ENCODE data around the gene PRDM11. TPM values are rescaled to one million over a fixed set of nuclear protein-coding genes. Genes with fewer than 3 reads are reported as not detected.

Gene PRDM11
- polyA plus RNA-seq, 1 experiment: 2.6 TPM

GRCh38 chr11:45169310-45170072 is 23.1 kb downstream of the PRDM11 start:
- POLR2A ChIA-PET: no interaction called here
- DNase-seq (ENCODE audit: low read depth, low spot score): no peak
- Histone ChIP-seq H3K4me3 (ENCODE audit: low read depth, low read length) (no peak overlapping the region), H3K9me3 (ENCODE audit: control insufficient read depth, insufficient read depth, low read length) (no peaks in the 10 kb centered on the region), H3K27ac (ENCODE audit: low read depth, low read length) (no peak overlapping the region), H3K27me3 (ENCODE audit: control insufficient read depth, insufficient read depth, low read length) (peaks cover 2% of the 10 kb centered on the region)
- CTCF ChIA-PET: no interaction called here
- TF ChIP-seq, protein P1, sequence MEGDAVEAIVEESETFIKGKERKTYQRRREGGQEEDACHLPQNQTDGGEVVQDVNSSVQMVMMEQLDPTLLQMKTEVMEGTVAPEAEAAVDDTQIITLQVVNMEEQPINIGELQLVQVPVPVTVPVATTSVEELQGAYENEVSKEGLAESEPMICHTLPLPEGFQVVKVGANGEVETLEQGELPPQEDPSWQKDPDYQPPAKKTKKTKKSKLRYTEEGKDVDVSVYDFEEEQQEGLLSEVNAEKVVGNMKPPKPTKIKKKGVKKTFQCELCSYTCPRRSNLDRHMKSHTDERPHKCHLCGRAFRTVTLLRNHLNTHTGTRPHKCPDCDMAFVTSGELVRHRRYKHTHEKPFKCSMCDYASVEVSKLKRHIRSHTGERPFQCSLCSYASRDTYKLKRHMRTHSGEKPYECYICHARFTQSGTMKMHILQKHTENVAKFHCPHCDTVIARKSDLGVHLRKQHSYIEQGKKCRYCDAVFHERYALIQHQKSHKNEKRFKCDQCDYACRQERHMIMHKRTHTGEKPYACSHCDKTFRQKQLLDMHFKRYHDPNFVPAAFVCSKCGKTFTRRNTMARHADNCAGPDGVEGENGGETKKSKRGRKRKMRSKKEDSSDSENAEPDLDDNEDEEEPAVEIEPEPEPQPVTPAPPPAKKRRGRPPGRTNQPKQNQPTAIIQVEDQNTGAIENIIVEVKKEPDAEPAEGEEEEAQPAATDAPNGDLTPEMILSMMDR (IDR thresholded peaks at IDR 0.05; ENCODE audit: low read depth, low read length): no peak

GRCh38 chr11:45170484-45170883 is 24.0 kb downstream of the PRDM11 start:
- peaks cover 5% of the 10 kb centered on the region for H3K27me3 ChIP-seq (ENCODE audit: control insufficient read depth, insufficient read depth, low read length)
- DNase-seq (ENCODE audit: low read depth, low spot score): no peak
- CTCF ChIA-PET: no interaction called here
- H3K27ac ChIP-seq (ENCODE audit: low read depth, low read length): no peak overlapping the region
- POLR2A ChIA-PET: no interaction called here
- TF ChIP-seq, protein P1 (IDR thresholded peaks at IDR 0.05; ENCODE audit: low read depth, low read length): no peak
- no peaks in the 10 kb centered on the region for H3K9me3 ChIP-seq (ENCODE audit: control insufficient read depth, insufficient read depth, low read length)
- H3K4me3 ChIP-seq (ENCODE audit: low read depth, low read length): no peak overlapping the region

- CTCF ChIA-PET: interaction anchor here (0.7 to 1.6 kb wide), 3 partner anchors 11 to 235 kb away, joined by 3 to 5 read pairs (median 4); no protein-coding TSS in a partner anchor
Measured at GRCh38 chr11:45171550-45171949, 25.1 kb downstream of the PRDM11 start.

GRCh38 chr11:45173064-45173463 is 26.6 kb downstream of the PRDM11 start:
- H3K27me3 ChIP-seq (ENCODE audit: control insufficient read depth, insufficient read depth, low read length): peaks cover 5% of the 10 kb centered on the region
- no peaks in the 10 kb centered on the region for H3K9me3 ChIP-seq (ENCODE audit: control insufficient read depth, insufficient read depth, low read length)
- DNase-seq (ENCODE audit: low read depth, low spot score): no peak
- CTCF ChIA-PET: no interaction called here
- TF ChIP-seq, protein P1 (IDR thresholded peaks at IDR 0.05; ENCODE audit: low read depth, low read length): no peak
- POLR2A ChIA-PET: no interaction called here
- no peak overlapping the region for H3K27ac ChIP-seq (ENCODE audit: low read depth, low read length)
- no peak overlapping the region for H3K4me3 ChIP-seq (ENCODE audit: low read depth, low read length)

More at GRCh38 chr11:45171550-45171949, 25.1 kb downstream of the PRDM11 start:
- POLR2A ChIA-PET: no interaction called here
- Histone ChIP-seq H3K27ac (ENCODE audit: low read depth, low read length) (no peak overlapping the region), H3K4me3 (ENCODE audit: low read depth, low read length) (no peak overlapping the region), H3K9me3 (ENCODE audit: control insufficient read depth, insufficient read depth, low read length) (no peaks in the 10 kb centered on the region), H3K27me3 (ENCODE audit: control insufficient read depth, insufficient read depth, low read length) (peaks cover 5% of the 10 kb centered on the region)
- TF ChIP-seq, protein P1 (IDR thresholded peaks at IDR 0.05; ENCODE audit: low read depth, low read length): no peak
- no peak for DNase-seq (ENCODE audit: low read depth, low spot score)

DNA sequence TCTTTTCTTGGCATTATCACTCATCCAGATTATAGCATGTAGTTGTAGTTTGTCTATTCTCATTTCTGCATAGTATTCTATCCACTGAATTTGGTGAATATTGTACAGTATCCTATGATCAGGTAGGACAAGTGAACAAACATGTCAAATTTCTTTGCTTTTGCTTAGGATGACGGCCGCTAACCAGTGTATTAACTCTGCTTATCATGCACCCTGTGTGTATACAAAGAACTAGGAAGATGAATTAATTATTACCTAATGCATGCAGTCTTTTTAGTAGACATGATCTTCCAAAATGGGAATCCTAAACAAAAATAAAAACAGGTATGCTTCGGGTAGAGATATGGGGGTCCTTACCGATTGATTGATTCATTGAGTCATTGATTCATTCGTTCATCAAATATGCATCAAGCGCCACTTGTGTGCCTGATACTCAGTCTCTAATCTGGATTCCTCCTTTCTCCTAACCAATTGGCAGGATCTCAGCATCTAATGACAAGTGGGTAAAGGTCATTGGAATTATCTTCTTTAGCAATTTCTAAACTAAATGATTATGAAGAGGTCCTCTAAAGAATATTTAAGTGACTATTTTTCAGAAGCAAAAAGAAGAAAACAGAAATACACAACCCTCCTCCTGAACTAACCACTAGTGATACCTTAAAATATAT is 27.9 kb downstream of the PRDM11 start:
- Histone ChIP-seq H3K9me3 (ENCODE audit: control insufficient read depth, insufficient read depth, low read length) (no peaks in the 10 kb centered on the region), H3K4me3 (ENCODE audit: low read depth, low read length) (no peak overlapping the region), H3K27ac (ENCODE audit: low read depth, low read length) (no peak overlapping the region), H3K27me3 (ENCODE audit: control insufficient read depth, insufficient read depth, low read length) (peaks cover 5% of the 10 kb centered on the region)
- CTCF ChIA-PET: interaction anchor here (0.5 kb wide), 1 partner anchor 77 kb away, joined by 6 read pairs; no protein-coding TSS in a partner anchor
- TF ChIP-seq, protein P1 (IDR thresholded peaks at IDR 0.05; ENCODE audit: low read depth, low read length): no peak
- POLR2A ChIA-PET: no interaction called here
- DNase-seq (ENCODE audit: low read depth, low spot score): no peak
